SIG-M5 treated with dmso at 0.1 percent for 504 hours (cell line): ENCODE measurements around the gene STUB1.

Experiments
- DNase-seq: peaks from one replicate; lab custom pipeline; 2025; ENCODE audit not compliant: unreplicated experiment; lab: John Stamatoyannopoulos, UW

Gene STUB1

DNA sequence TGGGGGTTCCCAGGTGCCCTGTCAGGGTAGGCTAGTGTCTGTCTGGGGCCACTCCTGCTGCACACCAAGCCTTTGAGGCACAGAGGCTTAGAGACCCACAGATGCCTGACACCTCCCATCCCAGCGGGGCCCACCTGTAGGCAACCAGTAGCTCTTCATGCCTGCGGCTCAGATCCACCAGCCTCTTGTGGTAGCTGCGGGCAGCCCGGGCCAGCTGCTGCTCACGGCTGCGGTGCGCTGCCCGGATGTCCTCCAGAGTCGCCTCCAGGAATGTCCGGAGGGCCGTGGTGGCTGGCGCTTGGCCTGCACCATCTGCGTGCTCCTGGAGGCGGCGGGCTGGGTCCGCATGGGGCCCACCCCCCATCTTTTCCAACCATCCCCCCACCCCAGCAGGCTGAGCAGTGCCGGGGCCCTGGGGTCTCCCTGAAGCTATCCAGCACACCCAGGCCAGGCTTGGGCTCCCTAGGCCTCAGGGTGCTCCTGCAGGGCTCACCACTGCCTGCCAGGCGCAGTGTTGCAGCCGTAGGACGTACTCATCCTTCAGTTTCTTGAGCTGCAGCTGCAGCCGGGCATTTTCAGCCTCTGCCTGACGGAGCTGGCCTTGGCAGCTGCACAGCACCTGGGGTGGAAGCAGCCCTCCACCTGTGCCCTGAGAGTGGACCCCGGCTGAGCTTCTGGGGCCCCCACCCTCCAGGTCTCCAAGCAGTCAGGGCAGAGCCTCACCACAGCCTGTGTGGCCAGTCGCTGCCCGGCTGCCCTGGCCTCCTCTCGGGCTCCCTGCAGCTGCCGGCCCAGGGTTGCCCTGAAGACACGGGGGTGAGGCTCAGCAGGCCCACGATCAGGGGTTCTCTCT is 44.2 kb downstream of the STUB1 start:
- no peak for DNase-seq

DNA sequence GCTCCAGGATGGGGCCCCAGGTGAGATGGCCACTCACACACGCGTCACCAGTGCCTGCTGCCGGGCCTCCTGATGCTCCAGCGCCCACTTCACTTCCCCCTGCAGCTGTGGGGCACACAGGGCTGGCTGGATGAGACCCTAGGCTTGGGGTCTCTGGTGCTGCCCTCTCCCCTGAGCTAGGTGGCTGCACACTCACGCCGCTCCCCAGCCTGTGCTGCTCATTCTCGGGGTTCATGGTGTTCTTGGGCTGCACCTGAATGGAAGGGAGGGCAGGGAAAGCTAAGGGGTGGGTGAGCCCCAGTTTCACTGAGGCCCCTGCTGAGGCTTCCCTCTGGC is 44.8 kb downstream of the STUB1 start:
- DNase-seq = no peak

DNA sequence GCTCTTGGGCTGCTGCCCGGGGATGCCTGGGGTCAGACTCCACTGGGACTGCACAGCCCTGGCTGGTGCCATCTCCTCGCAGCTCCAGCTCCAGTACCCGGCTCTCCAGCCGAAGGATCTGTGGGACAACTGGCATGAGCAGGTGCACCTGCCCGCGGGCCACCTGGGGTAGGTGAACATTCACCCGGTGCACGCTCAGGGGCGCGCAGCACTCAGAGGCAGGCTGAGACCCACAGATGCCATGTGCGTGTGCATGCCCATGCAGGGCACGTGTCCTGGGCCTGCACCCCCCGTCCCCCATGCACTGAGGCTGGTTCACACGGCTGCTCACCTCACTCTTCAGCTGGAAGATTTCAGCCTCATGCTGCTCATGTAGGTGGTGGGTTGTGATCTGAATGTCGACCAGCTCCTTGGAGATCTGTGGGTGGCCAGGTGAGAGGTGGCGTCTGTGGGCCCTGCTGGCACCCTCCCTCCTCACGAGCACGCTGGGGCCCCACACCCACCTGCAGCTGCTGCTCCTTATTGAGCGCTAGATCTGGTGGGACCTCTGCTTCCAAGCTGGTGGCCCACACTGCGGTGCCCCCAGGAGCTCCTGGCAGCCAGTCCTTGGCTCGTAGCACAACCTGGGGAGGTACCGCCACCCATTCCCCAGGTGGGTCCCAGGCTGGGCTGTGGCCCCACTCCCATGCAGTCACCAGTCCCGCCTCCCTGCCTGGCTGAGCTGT is 45.4 kb downstream of the STUB1 start:
- no peak for DNase-seq

DNA sequence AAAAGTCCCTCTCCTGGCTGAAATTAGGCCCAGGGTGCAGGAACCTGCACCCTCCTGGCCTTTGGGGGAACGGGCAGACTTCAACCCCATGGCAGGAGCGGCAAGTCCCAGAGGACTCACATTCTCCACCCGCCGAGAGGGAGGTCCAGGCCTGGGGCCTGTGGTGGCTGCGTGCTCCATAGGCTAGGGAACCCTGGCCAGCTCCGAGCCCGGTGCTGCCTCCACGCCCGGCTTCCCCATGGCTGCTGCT is 45.9 kb downstream of the STUB1 start:
- DNase-seq = no peak

DNA sequence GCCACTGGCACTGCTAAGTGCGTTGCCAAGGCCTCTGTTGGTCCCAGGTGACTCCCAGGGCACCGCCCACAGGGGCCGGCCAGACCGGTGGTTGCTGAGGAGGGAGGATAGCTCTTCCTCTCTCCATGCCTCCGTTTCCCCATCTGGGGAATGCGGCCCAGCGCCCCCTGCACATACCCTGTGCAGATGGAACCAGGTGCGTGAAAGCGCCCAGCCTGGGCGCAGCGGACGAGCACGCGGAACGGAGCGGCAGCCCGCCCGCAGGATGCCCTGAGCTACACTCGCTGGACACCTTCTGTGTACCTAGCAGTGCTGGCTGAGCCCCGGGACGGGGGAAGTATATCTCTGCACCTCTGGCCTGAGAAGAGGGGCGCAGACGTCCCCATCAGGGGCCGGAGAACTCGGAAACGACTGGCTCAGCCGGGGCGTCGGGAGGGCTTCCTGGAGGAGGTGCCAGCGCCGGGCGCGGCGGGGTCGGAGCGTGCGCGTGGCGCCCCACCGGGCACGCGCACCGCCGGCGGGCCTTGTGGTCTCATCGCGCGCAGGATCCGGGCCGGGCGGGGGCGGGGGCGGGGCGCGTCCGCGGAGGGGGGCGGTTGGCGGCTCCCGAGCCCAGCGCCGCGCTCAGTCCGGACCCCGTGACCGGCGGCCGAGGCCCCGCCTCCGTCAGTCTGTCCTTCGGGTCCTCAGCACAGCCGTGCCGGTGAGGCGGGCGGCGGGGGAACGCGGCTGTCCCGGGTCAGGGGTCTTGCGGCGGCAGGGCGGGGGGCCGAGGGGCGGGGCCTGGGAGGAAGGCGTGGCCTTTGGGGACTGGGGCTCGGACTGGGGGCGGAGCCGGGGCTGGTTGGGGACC is 46.5 kb downstream of the STUB1 start, which contains the start of the genes CCDC78 and HAGHL:
Gene CCDC78 (minus strand): TSS at position 6 of the 853 bp plus-strand sequence. CDS start 76 bp downstream, outside the sequence.
Gene HAGHL (plus strand): TSS at position 669 of the 853 bp plus-strand sequence. CDS start 404 bp downstream, outside the sequence.
- DNase-seq = peak; percentile 68

DNA sequence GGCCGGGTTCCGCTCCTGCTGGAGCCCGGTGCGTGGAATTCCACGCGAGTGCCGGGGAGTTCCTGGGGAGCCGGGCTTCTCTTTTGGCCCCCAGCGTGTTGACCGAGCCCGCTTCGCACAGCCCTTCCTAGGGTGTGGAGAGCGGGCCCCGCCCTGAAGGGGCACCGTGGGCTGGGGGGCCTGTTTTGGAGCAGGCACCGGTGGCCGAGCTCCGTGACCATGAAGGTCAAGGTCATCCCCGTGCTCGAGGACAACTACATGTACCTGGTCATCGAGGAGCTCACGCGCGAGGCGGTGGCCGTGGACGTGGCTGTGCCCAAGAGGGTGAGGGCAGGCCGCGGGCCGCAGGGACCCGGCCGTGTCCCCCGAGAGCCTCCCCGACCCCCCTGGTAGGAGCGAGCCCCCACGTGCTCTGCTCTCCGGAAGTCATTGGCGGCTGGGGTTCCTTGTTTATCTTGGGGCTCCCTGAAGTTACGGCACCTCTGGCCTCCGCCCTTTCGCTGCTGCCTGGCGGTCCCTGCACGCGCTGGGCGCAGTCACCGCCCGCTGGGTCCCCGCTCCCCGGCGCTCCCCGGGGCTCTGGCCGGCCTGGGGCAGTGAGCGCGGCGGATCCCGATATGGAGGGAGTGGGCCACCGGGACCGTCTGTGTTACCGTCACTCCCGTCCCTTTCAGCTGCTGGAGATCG is 47.2 kb downstream of the STUB1 start:
- DNase-seq = peak; percentile 38

DNA sequence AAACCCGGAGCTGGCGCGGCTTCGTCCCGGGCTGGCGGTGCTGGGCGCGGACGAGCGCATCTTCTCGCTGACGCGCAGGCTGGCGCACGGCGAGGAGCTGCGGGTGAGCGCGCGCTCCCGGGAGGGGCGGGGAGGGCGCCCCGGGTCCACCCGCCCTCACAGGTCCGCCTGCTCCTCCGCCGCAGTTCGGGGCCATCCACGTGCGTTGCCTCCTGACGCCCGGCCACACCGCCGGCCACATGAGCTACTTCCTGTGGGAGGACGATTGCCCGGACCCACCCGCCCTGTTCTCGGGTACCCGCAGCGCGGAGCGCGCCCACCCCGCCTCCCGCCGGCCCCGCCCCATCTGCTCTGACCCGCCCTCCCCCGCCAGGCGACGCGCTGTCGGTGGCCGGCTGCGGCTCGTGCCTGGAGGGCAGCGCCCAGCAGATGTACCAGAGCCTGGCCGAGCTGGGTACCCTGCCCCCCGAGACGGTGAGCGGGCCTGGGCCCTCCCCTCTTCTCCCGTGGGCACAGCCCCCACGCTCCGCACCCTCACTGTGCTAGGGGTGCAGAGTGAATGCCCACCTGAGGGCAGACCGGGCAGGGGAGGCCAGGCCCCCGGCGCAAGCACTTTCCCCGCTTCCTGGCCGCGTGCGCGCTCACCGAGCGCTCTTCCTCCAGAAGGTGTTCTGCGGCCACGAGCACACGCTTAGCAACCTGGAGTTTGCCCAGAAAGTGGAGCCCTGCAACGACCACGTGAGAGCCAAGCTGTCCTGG is 48.1 kb downstream of the STUB1 start:
- DNase-seq = peak; percentile 81

DNA sequence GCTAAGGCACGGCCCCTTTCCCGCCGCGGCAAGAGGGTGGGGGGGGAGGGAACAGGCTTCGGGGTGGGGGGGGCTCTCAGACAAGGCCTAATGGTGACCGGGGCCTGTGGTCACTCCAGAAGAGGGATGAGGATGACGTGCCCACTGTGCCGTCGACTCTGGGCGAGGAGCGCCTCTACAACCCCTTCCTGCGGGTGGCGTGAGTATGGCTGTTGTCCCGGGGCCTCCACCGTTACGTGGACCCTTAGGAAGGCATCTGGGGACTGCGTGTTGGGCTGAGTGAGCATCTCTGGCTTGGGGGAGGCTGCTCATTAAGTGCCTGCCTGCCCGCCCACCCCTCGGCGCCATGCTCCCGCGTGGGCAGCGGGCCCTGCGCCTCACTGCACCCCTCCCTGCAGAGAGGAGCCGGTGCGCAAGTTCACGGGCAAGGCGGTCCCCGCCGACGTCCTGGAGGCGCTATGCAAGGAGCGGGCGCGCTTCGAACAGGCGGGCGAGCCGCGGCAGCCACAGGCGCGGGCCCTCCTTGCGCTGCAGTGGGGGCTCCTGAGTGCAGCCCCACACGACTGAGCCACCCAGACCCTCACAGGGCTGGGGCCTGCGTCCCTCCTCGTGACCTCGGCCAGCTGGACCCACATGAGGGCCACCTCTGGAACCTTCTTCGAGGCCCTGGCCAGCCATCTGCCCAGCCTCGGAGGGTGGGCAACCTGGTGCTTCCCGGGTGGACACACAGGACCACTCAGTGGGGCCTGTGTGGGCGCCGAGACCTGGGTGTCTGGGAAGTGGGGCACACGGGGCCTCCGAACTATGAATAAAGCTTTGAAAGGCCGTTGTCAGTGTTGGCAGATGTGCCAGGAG is 48.9 kb downstream of the STUB1 start:
- no peak for DNase-seq

DNA sequence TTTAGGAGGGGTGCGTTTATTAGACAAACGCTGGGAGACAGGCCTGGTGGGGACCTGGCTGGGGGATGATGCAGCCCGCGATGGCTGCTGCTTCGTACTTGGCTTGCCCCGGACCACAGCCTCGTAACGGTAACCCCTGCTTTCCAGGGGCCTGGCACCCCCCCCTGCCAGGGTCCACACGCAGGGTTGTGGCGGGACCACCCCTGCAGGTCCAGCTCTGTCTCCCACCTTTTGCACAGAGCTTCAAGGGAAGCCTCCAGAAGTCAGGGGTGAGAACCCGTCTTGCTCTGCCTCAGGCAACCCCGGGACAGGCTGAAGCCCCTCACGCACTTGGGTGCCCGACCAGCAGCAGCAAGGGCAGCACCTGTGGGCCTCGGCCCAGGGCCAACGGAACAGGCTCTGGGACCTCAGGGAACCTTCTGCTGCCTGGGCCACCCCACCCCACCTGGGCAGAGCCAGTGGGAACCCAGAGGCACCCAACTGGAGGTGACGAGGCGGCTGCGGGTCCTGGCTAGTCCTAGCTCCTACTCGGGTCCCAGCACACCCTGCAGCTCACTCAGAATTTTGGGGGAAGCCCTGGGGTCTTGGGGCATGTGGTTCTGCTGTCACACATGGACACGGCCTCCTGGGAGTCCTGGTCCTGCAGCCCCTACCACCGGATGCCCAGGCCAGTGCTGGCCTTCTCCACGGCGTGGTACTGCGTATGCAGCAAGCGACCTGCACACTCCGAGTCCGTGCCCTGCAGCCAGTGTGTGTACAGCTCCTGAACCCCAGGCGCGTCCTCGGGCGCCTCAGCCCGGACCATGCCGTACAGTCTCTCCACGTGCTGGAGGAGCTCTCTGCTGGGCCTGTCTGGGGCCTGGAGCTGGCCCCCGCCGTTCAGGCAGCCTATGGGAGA is 49.8 kb downstream of the STUB1 start:
- DNase-seq = no peak

DNA sequence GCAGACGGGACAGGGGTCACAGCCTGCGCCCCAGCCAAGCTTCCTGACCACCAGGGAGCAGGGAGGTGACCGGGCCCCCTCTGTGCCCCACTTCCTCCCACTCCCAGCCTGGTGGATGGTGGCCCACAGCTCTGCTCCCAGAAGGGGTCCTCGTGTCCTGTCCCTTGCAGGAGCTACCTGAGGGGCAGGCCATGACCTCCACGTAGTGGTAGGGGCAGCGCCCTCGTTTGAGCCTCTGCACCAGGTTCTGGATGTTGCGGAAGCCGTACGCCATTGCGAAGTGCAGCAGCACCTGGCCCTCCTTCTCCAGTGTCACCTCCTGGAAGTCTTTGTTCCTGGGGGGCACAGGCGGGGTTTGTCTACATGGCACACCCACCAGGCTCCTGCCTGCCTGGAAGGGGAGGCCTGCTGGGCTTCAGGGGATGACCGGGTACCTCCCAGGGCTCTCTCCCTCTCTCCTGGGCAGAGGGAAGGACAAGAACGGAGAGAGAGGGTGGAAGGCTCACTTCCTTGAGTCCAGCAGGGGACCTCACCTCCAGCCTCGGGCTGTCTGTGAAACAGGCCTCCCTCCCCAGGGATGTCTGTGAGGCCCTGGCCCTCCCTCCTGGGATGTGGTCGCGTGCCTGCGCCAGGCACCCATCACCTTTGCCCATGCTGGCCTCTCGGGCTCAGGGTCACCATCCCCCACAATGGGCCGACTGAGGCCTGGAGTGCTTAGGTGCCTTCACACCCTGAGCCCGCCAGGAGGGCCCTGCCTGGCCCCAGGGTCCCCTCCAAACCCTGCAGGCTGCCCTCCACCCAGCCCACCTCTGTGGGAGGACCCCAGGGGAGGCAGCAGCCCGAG is 50.7 kb downstream of the STUB1 start:
- DNase-seq = no peak

DNA sequence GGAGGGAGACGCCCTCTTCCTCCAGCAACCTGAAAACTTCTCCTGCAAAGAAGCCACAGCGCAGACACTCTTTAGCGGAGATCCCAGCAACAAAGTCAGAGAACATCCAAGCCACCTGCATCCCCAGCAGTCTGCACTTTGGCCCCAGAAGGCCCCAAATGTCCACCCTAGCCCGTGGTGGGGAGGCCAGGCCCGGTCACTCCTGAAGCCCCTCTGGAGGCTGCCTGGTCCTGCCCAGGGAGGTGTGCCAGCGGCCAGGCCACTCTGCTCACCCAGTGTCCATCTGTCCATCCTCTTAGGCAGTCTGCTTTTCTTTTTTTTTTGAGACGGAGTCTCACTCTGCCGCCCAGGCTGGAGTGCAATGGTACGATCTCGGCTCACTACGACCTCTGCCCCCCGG is 52.1 kb downstream of the STUB1 start:
- DNase-seq = no peak
